GM12874 (cell line): ENCODE results near the gene ZNF862.

Experiments used
- TF ChIP-seq, protein P1 (sequence below): IDR thresholded peaks from 2 replicates; pipeline ENCODE4 v1.5.1; 2011; ENCODE audit warnings: low read depth, mild to moderate bottlenecking, control low read depth, low read length, moderate library complexity; ENCODE audit not compliant: insufficient read depth

ZNF862 gene

DNA sequence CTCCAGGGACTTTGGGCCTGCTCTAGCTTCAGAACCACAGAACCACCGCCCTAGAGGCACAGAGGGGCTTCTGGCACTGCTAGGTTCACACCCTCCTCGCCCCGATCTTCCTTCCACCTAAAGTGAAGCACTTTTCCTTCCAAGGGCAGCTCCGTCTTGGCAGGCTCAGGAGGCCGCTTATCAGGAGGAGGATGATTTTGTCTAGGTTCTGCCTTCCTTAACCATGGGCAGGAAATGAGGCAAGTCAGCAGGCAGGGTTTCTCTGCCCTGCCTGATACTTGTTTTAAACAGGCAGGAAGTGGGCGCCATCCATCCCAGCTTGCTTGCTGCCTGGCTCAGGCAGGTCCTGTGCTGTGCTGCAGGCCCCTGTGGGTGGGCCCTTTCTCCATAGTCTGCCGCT is 27.3 kb downstream of the ZNF862 start:
- TF ChIP-seq, protein P1, sequence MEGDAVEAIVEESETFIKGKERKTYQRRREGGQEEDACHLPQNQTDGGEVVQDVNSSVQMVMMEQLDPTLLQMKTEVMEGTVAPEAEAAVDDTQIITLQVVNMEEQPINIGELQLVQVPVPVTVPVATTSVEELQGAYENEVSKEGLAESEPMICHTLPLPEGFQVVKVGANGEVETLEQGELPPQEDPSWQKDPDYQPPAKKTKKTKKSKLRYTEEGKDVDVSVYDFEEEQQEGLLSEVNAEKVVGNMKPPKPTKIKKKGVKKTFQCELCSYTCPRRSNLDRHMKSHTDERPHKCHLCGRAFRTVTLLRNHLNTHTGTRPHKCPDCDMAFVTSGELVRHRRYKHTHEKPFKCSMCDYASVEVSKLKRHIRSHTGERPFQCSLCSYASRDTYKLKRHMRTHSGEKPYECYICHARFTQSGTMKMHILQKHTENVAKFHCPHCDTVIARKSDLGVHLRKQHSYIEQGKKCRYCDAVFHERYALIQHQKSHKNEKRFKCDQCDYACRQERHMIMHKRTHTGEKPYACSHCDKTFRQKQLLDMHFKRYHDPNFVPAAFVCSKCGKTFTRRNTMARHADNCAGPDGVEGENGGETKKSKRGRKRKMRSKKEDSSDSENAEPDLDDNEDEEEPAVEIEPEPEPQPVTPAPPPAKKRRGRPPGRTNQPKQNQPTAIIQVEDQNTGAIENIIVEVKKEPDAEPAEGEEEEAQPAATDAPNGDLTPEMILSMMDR = no peak

GRCh38 chr7:149866139-149866778 is 28.1 kb downstream of the ZNF862 start:
- TF ChIP-seq, protein P1 = no peak

DNA sequence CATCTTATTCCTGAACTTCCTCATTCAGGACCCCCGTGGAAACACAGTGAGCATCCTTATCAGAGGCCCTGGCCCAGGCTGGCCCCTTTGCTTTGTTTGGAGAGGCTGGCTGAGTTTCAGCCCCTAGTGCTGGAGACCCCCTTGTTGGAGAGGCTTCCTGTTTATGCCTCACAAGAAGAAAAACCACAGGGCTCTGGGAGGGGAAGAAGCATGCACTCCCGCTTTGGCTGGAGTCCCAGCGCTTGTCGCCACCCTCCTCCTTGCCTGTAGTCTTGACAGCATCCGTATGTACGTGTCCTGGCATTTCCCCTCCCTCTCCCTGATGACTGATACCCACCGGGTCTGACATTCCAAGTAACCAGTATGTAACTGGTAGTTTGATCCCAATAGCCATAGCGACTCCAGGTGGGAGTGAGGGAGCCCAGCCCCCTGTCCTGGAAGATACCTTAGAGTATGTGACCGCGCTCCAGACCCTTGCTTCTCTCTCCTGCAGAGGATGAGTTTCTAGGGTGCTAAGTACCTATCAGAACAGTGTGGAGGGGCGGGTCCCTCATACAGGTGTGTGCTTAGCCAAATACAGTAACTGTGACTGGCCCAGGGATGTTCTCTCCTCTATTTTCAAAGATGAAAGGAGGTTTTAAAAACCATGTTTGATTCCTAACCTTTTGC is 28.7 kb downstream of the ZNF862 start:
- TF ChIP-seq, protein P1 = no peak

- TF ChIP-seq, protein P1 = no peak
These were observed 29.8 kb downstream of the ZNF862 start for GRCh38 chr7:149867762-149868622.

DNA sequence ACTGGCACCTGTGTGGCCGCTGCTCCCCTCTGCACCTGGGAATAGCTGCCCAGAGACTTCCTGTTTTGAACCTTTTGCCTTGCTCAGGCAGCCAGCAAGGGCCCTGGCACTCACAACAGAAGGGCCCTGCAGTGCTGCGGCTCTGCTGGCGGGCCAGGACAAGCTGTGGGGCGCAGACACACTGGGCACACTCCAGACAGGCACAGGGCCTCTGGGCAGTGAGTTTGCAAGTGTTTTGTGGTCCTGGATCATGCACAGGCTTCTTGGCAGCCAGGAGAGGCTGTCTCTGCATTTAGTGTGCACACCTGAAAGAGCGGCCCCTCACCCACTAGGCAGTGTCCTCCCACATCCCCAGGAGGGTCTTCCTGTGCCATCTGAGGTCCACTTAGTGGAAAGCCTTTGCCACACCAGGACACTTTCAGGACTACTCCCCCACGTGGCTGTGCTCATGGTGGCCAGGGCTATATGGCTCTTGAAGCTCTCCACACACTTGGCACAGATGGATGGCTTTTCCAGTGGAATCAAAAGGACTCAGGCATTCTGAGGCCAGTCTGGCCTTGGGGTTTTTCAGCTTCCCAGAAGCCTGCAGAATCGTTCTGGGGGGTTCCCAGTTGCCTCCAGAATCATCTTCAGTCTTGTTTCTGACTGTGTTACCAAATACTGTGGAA is 30.6 kb downstream of the ZNF862 start:
- TF ChIP-seq, protein P1 = no peak

DNA sequence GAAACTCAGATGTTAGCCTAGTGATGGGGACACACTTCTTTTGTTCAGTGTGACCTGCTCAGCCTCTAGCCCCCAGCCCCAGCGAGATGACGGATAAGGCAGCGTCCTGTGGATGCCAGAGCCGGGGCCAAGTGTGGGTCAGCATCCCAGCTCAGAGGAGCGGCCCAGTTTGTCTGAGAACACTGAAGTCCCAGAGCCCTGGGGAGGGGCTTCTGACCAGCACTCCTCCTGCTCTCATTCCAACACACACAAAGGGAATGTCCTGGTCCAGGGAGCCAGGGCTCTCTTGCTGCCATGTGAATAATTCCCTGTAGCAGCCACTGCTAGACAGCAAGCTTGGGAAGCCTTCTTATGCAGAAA is 31.1 kb downstream of the ZNF862 start:
- TF ChIP-seq, protein P1 = no peak

- TF ChIP-seq, protein P1 = no peak
These were observed 31.7 kb downstream of the ZNF862 start for GRCh38 chr7:149869867-149870266.
